ENCODE measurements around the gene TEPSIN. TPM values are rescaled to one million over a fixed set of nuclear protein-coding genes. Genes with fewer than 3 reads are reported as not detected.

TEPSIN gene
- total RNA-seq, 2 donors from 2014 or later, result 30.0 to 45.0 TPM

GRCh38 chr17:81231121-81231645 is 7.7 kb downstream of the TEPSIN start:
- no peaks in the 10 kb centered on the region for H3K9me3 ChIP-seq (ENCODE audit: control insufficient read depth, low read length)
- H3K27ac Mint-ChIP-seq, result no peak overlapping the region

GRCh38 chr17:81230043-81230820 is 8.6 kb downstream of the TEPSIN start:
- WGBS, 2 experiments (ENCODE audit: insufficient coverage in 1 of 2, insufficient read length in 1 of 2), result 91 to 93% methylated on average over 14 to 26 of the region's 26 CpGs
- H3K36me3 Mint-ChIP-seq (ENCODE audit: low read depth), result peaks cover 17% of the 10 kb centered on the region
- H3K27me3 Mint-ChIP-seq (ENCODE audit: insufficient read depth), result peaks cover 8% of the 10 kb centered on the region
- Histone ChIP-seq H3K36me3 (ENCODE audit: control insufficient read depth, insufficient read depth, low read length) (peaks cover 8% of the 10 kb centered on the region), H3K9ac (ENCODE audit: extremely low read depth, low read length, poor library complexity, severe bottlenecking) (no peak overlapping the region), H3K27me3 (ENCODE audit: control insufficient read depth, insufficient read depth, low read length, poor library complexity, severe bottlenecking) (no peaks in the 10 kb centered on the region), H3K4me3 (ENCODE audit: low read length) (no peak overlapping the region), H3K27ac (ENCODE audit: low read depth, low read length) (no peak overlapping the region), H3K9me3 (ENCODE audit: control insufficient read depth, low read length) (no peaks in the 10 kb centered on the region), H3K4me1 (ENCODE audit: control insufficient read depth, insufficient read depth, low read length) (no peaks in the 10 kb centered on the region)
- peak; percentile 74 for DNase-seq
- no peaks in the 10 kb centered on the region for H3K4me1 Mint-ChIP-seq
- no peak overlapping the region for H3K4me3 Mint-ChIP-seq
- no peak overlapping the region for H3K27ac Mint-ChIP-seq
- no peaks in the 10 kb centered on the region for H3K9me3 Mint-ChIP-seq
- peak; percentile 74 for TF ChIP-seq CTCF (conservative IDR thresholded peaks at IDR 0.05)

More at GRCh38 chr17:81231121-81231645, 7.7 kb downstream of the TEPSIN start:
- no peak for TF ChIP-seq CTCF (conservative IDR thresholded peaks at IDR 0.05)
- Histone ChIP-seq H3K4me3 (ENCODE audit: low read length) (no peak overlapping the region), H3K27me3 (ENCODE audit: control insufficient read depth, insufficient read depth, low read length, poor library complexity, severe bottlenecking) (no peaks in the 10 kb centered on the region), H3K27ac (ENCODE audit: low read depth, low read length) (no peak overlapping the region), H3K36me3 (ENCODE audit: control insufficient read depth, insufficient read depth, low read length) (peaks cover 8% of the 10 kb centered on the region), H3K9ac (ENCODE audit: extremely low read depth, low read length, poor library complexity, severe bottlenecking) (no peak overlapping the region), H3K4me1 (ENCODE audit: control insufficient read depth, insufficient read depth, low read length) (no peaks in the 10 kb centered on the region)
- H3K27me3 Mint-ChIP-seq (ENCODE audit: insufficient read depth), result peaks cover 1% of the 10 kb centered on the region
- H3K9me3 Mint-ChIP-seq, result no peaks in the 10 kb centered on the region
- peaks cover 17% of the 10 kb centered on the region for H3K36me3 Mint-ChIP-seq (ENCODE audit: low read depth)
- no peaks in the 10 kb centered on the region for H3K4me1 Mint-ChIP-seq
- H3K4me3 Mint-ChIP-seq, result no peak overlapping the region
- no peak for DNase-seq
- WGBS, 2 experiments (ENCODE audit: insufficient coverage in 1 of 2, insufficient read length in 1 of 2), result 92 to 94% methylated on average over 26 to 31 of the region's 31 CpGs

- no peak for TF ChIP-seq CTCF (conservative IDR thresholded peaks at IDR 0.05)
- Histone ChIP-seq H3K27me3 (ENCODE audit: control insufficient read depth, insufficient read depth, low read length, poor library complexity, severe bottlenecking) (no peaks in the 10 kb centered on the region), H3K36me3 (ENCODE audit: control insufficient read depth, insufficient read depth, low read length) (peaks cover 8% of the 10 kb centered on the region), H3K4me1 (ENCODE audit: control insufficient read depth, insufficient read depth, low read length) (no peaks in the 10 kb centered on the region), H3K9ac (ENCODE audit: extremely low read depth, low read length, poor library complexity, severe bottlenecking) (no peak overlapping the region), H3K9me3 (ENCODE audit: control insufficient read depth, low read length) (no peaks in the 10 kb centered on the region), H3K4me3 (ENCODE audit: low read length) (no peak overlapping the region), H3K27ac (ENCODE audit: low read depth, low read length) (no peak overlapping the region)
- Mint-ChIP-seq H3K36me3 (ENCODE audit: low read depth) (peaks cover 17% of the 10 kb centered on the region), H3K27ac (no peak overlapping the region), H3K4me1 (no peaks in the 10 kb centered on the region), H3K9me3 (no peaks in the 10 kb centered on the region), H3K4me3 (no peak overlapping the region), H3K27me3 (ENCODE audit: insufficient read depth) (peaks cover 10% of the 10 kb centered on the region)
- DNase-seq, result no peak
- 96 to 98% methylated on average over 9 to 14 of the region's 14 CpGs for WGBS, 2 experiments (ENCODE audit: insufficient coverage in 1 of 2, insufficient read length in 1 of 2)
Observed at GRCh38 chr17:81229666-81229920, 9.3 kb downstream of the TEPSIN start.

Measured in endodermal cell (in vitro differentiated cells).